LNCAP (cell line): ENCODE measurements around the gene LRRC75B.

Experiments used
- CTCF ChIP-seq: fragments of 450-650 bp; IDR thresholded peaks from 2 replicates; pipeline ENCODE4 v1.5.1; 2017; ENCODE audit warnings: mild to moderate bottlenecking

Gene LRRC75B

GRCh38 chr22:24548812-24549211 is 44.1 kb downstream of the LRRC75B start:
- no peak for TF ChIP-seq CTCF

GRCh38 chr22:24543679-24544243 is 49.1 kb downstream of the LRRC75B start:
- no peak for TF ChIP-seq CTCF

- TF ChIP-seq CTCF = no peak
These were observed 49.7 kb downstream of the LRRC75B start for GRCh38 chr22:24543185-24543601.

GRCh38 chr22:24542641-24543040 is 50.2 kb downstream of the LRRC75B start:
- no peak for TF ChIP-seq CTCF

- TF ChIP-seq CTCF = no peak
These were observed 51.0 kb downstream of the LRRC75B start for GRCh38 chr22:24541681-24542515.

GRCh38 chr22:24540470-24540869 is 52.4 kb downstream of the LRRC75B start:
- no peak for TF ChIP-seq CTCF

GRCh38 chr22:24536089-24536488 is 56.8 kb downstream of the LRRC75B start:
- no peak for TF ChIP-seq CTCF
